ENCODE data around the gene SELENOT.

Gene SELENOT

GRCh38 chr3:150635076-150635475 is 32.0 kb downstream of the SELENOT start:
- H3K4me2 ChIP-seq (ENCODE audit: low read length): no peak overlapping the region
- TF ChIP-seq EZH2phosphoT487 (IDR thresholded peaks at IDR 0.05; ENCODE audit: borderline replicate concordance, low read length) (no peak), CTCF (IDR thresholded peaks at IDR 0.05; ENCODE audit: low read depth, low read length, poor library complexity, severe bottlenecking) (no peak)
- no peaks in the 10 kb centered on the region for H3K9me2 ChIP-seq (replicated peaks; ENCODE audit: control insufficient read depth, low read length)
- H4K20me1 ChIP-seq (ENCODE audit: control insufficient read depth, insufficient read depth, low read depth, low read length): peaks cover 3% of the 10 kb centered on the region; the same call in 1 of the 2 replicates
- H3K9me3 ChIP-seq (ENCODE audit: control insufficient read depth, insufficient read depth, low read length): no peaks in the 10 kb centered on the region
- no peaks in the 10 kb centered on the region for H3K27me3 ChIP-seq (ENCODE audit: control insufficient read depth, low read length)
- no peak overlapping the region for H3K27ac ChIP-seq (ENCODE audit: low read depth, low read length)
- no peak overlapping the region for H3K4me3 ChIP-seq (ENCODE audit: low read length)
- peaks cover 9% of the 10 kb centered on the region for H3K36me3 ChIP-seq (ENCODE audit: control insufficient read depth, low read length)
- H3K4me1 ChIP-seq (ENCODE audit: control insufficient read depth, low read length): peaks cover 5% of the 10 kb centered on the region
- H3F3A ChIP-seq (ENCODE audit: control insufficient read depth, insufficient read depth): peaks cover 23% of the 10 kb centered on the region
- H3K79me2 ChIP-seq (ENCODE audit: control insufficient read depth, low read length): no peaks in the 10 kb centered on the region

GRCh38 chr3:150635526-150635925 is 32.4 kb downstream of the SELENOT start:
- peaks cover 5% of the 10 kb centered on the region for H3K36me3 ChIP-seq (ENCODE audit: control insufficient read depth, low read length)
- peaks cover 3% of the 10 kb centered on the region; the same call in 1 of the 2 replicates for H4K20me1 ChIP-seq (ENCODE audit: control insufficient read depth, insufficient read depth, low read depth, low read length)

GRCh38 chr3:150636258-150636657 is 33.1 kb downstream of the SELENOT start:
- no peak overlapping the region for H3K4me2 ChIP-seq (ENCODE audit: low read length)

More at GRCh38 chr3:150635526-150635925, 32.4 kb downstream of the SELENOT start:
- H3K9me2 ChIP-seq (replicated peaks; ENCODE audit: control insufficient read depth, low read length): no peaks in the 10 kb centered on the region
- no peaks in the 10 kb centered on the region for H3K79me2 ChIP-seq (ENCODE audit: control insufficient read depth, low read length)
- H3F3A ChIP-seq (ENCODE audit: control insufficient read depth, insufficient read depth): peaks cover 23% of the 10 kb centered on the region
- H3K9me3 ChIP-seq (ENCODE audit: control insufficient read depth, insufficient read depth, low read length): no peaks in the 10 kb centered on the region
- H3K4me2 ChIP-seq (ENCODE audit: low read length): no peak overlapping the region
- H3K27ac ChIP-seq (ENCODE audit: low read depth, low read length): no peak overlapping the region
- peaks cover 5% of the 10 kb centered on the region for H3K4me1 ChIP-seq (ENCODE audit: control insufficient read depth, low read length)
- no peaks in the 10 kb centered on the region for H3K27me3 ChIP-seq (ENCODE audit: control insufficient read depth, low read length)
- no peak overlapping the region for H3K4me3 ChIP-seq (ENCODE audit: low read length)
- TF ChIP-seq EZH2phosphoT487 (IDR thresholded peaks at IDR 0.05; ENCODE audit: borderline replicate concordance, low read length) (no peak), CTCF (IDR thresholded peaks at IDR 0.05; ENCODE audit: low read depth, low read length, poor library complexity, severe bottlenecking) (no peak)

More at GRCh38 chr3:150636258-150636657, 33.1 kb downstream of the SELENOT start:
- H3K4me3 ChIP-seq (ENCODE audit: low read length): no peak overlapping the region
- H3K36me3 ChIP-seq (ENCODE audit: control insufficient read depth, low read length): peaks cover 2% of the 10 kb centered on the region
- H3K27ac ChIP-seq (ENCODE audit: low read depth, low read length): no peak overlapping the region
- no peaks in the 10 kb centered on the region for H3K9me2 ChIP-seq (replicated peaks; ENCODE audit: control insufficient read depth, low read length)
- H3K27me3 ChIP-seq (ENCODE audit: control insufficient read depth, low read length): no peaks in the 10 kb centered on the region
- H3K9me3 ChIP-seq (ENCODE audit: control insufficient read depth, insufficient read depth, low read length): no peaks in the 10 kb centered on the region
- peaks cover 5% of the 10 kb centered on the region for H3K4me1 ChIP-seq (ENCODE audit: control insufficient read depth, low read length)
- TF ChIP-seq EZH2phosphoT487 (IDR thresholded peaks at IDR 0.05; ENCODE audit: borderline replicate concordance, low read length) (no peak), CTCF (IDR thresholded peaks at IDR 0.05; ENCODE audit: low read depth, low read length, poor library complexity, severe bottlenecking) (no peak)
- peaks cover 3% of the 10 kb centered on the region; the same call in 1 of the 2 replicates for H4K20me1 ChIP-seq (ENCODE audit: control insufficient read depth, insufficient read depth, low read depth, low read length)
- peaks cover 23% of the 10 kb centered on the region for H3F3A ChIP-seq (ENCODE audit: control insufficient read depth, insufficient read depth)
- H3K79me2 ChIP-seq (ENCODE audit: control insufficient read depth, low read length): no peaks in the 10 kb centered on the region
